NCI-H2171 (cell line): ENCODE measurements around the gene RPP21.

Source experiments
- DNase-seq: peaks from one replicate; lab custom pipeline; 2025; lab: John Stamatoyannopoulos, UW

RPP21 gene

GRCh38 chr6:30380464-30380863 is 35.5 kb downstream of the RPP21 start:
- DNase-seq: no peak

- DNase-seq: no peak
Observed at GRCh38 chr6:30386166-30386565, 41.2 kb downstream of the RPP21 start.

- DNase-seq: no peak
Observed at GRCh38 chr6:30391240-30391639, 46.3 kb downstream of the RPP21 start.

- DNase-seq: no peak
Observed at GRCh38 chr6:30394139-30394538, 49.2 kb downstream of the RPP21 start.
